Suppressor macrophage treated with lipopolysaccharide for 1 hour (primary cell): ENCODE results near the gene FOXJ3.

Source experiments
- DNase-seq, 3 donors: peaks; one replicate each; pipeline ENCODE4 v3.0.0-alpha.2; 2020 to 2022

The FOXJ3 gene

GRCh38 chr1:42164551-42165420 is 170.2 kb downstream of the FOXJ3 start, which contains the start of gene GUCA2A:
TSS of gene GUCA2A (minus strand) at chr1:42164745. CDS start at chr1:42164712, 33 bp downstream.
- DNase-seq = no peak

- no peak for DNase-seq
Observed at GRCh38 chr1:42163536-42164503, 171.2 kb downstream of the FOXJ3 start.

- no peak for DNase-seq
Observed at GRCh38 chr1:42163114-42163513, 171.9 kb downstream of the FOXJ3 start.

- DNase-seq = no peak
Observed at GRCh38 chr1:42162181-42162580, 172.9 kb downstream of the FOXJ3 start.

GRCh38 chr1:42158189-42158588 is 176.8 kb downstream of the FOXJ3 start:
- no peak for DNase-seq

- DNase-seq = peak in 1 of 3 donors; percentile 23
Observed at GRCh38 chr1:42157667-42158066, 177.4 kb downstream of the FOXJ3 start.

GRCh38 chr1:42155362-42155761 is 179.7 kb downstream of the FOXJ3 start:
- DNase-seq = no peak

- DNase-seq = no peak
Observed at GRCh38 chr1:42154685-42155084, 180.3 kb downstream of the FOXJ3 start.

- DNase-seq = no peak
Observed at GRCh38 chr1:42153624-42154023, 181.4 kb downstream of the FOXJ3 start.

GRCh38 chr1:42152907-42153600 is 182.0 kb downstream of the FOXJ3 start, which contains the start of gene GUCA2B:
TSS of gene GUCA2B (plus strand) at chr1:42153410. CDS start at chr1:42153451, 41 bp downstream.
- DNase-seq = no peak

GRCh38 chr1:42152119-42152518 is 182.9 kb downstream of the FOXJ3 start:
- no peak for DNase-seq

GRCh38 chr1:42150651-42151050 is 184.4 kb downstream of the FOXJ3 start:
- peak; percentile 49 to 60 (median 53) for DNase-seq

- no peak for DNase-seq
Observed at GRCh38 chr1:42148166-42148565, 186.9 kb downstream of the FOXJ3 start.

- peak; percentile 62 to 77 (median 65) for DNase-seq
Observed at GRCh38 chr1:42146626-42147320, 188.3 kb downstream of the FOXJ3 start.

GRCh38 chr1:42145764-42146625 is 189.0 kb downstream of the FOXJ3 start:
- DNase-seq = no peak

GRCh38 chr1:42145389-42145716 is 189.7 kb downstream of the FOXJ3 start:
- DNase-seq = peak; percentile 26 to 38 (median 32)

GRCh38 chr1:42144711-42145388 is 190.2 kb downstream of the FOXJ3 start:
- DNase-seq = no peak

GRCh38 chr1:42143896-42144710 is 190.9 kb downstream of the FOXJ3 start:
- DNase-seq = no peak

- DNase-seq = peak in 2 of 3 donors; percentile 15 to 22
Observed at GRCh38 chr1:42142894-42143675, 191.9 kb downstream of the FOXJ3 start.
